GM10248 (cell line): ENCODE results near the gene RCC2.

Source experiments
- CTCF ChIA-PET: fragments of 300-600 bp; sonication (Branson Sonifier 250); formaldehyde crosslinking; extraction: SDS; loops from one replicate; lab custom pipeline; 2021; ENCODE audit warnings: antibody characterized with exemption; lab: Yijun Ruan, JAX
- POLR2A ChIA-PET: fragments of 350-650 bp; sonication (Branson Sonifier 250); formaldehyde crosslinking; extraction: SDS; loops from one replicate; lab custom pipeline; 2020; ENCODE audit warnings: antibody characterized with exemption; lab: Yijun Ruan, JAX
- DNase-seq: peaks from one replicate; pipeline ENCODE4 v3.0.0; 2012; ENCODE audit errors: extremely low spot score
- CTCF ChIP-seq: IDR thresholded peaks from 2 replicates; pipeline ENCODE4 v1.5.1; 2012; ENCODE audit warnings: mild to moderate bottlenecking, low read depth; ENCODE audit errors: extremely low read depth, missing control alignments, control extremely low read depth

The RCC2 gene

DNA sequence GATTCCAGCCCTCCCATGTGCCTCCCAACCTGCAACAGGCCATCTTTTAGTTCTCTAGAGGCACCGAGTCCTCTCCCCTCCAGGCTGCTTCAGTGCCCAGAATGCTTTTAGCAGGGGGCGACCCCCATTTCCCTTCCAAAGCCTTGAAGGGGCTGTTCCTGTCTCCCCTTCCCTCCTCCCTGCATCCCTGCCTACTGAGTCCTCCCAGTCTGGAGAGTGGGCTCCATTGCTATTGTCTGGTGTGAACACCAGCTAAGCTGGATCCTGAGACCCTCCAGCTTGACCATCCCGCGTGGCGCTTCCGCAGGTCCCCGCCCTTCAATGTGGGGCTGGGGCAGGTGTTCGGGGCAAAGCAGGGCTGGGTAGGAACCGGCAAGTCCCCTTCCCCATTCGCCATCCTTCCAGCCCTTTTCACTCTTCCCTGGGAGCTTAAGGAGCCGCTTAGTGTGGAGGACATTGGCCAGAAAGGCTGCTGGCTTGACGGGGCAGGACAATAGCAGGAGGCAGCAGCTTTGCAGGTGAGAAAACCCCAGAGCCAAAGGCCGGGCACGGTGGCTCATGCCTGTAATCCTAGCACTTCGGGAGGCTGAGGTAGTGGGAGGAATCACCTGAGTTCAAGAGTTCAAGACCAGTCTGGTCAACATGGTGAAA is 35.3 kb downstream of the RCC2 start:
- CTCF ChIA-PET, result interaction anchor here (1.3 kb wide), 1 partner anchor 36 kb away, joined by 3 read pairs; no protein-coding TSS in a partner anchor
- DNase-seq, result no peak
- TF ChIP-seq CTCF, result no peak
- POLR2A ChIA-PET, result no interaction called here

- DNase-seq, result no peak
- ChIA-PET CTCF (interaction anchor here (1.3 kb wide), 2 partner anchors 37 to 277 kb away, joined by 3 read pairs; no protein-coding TSS in a partner anchor), POLR2A (no interaction called here)
- TF ChIP-seq CTCF, result no peak
These were observed 36.4 kb downstream of the RCC2 start for GRCh38 chr1:17403081-17403480.

- no peak for DNase-seq
- no peak for TF ChIP-seq CTCF
- POLR2A ChIA-PET, result no interaction called here
- CTCF ChIA-PET, result interaction anchor here (1.0 to 1.3 kb wide), 2 partner anchors 17 to 275 kb away, joined by 3 read pairs; no protein-coding TSS in a partner anchor
These were observed 37.6 kb downstream of the RCC2 start for GRCh38 chr1:17401841-17402240.

- ChIA-PET POLR2A (no interaction called here), CTCF (no interaction called here)
- DNase-seq, result peak; percentile 46
- TF ChIP-seq CTCF, result no peak
These were observed 38.6 kb downstream of the RCC2 start for GRCh38 chr1:17400725-17401341.

DNA sequence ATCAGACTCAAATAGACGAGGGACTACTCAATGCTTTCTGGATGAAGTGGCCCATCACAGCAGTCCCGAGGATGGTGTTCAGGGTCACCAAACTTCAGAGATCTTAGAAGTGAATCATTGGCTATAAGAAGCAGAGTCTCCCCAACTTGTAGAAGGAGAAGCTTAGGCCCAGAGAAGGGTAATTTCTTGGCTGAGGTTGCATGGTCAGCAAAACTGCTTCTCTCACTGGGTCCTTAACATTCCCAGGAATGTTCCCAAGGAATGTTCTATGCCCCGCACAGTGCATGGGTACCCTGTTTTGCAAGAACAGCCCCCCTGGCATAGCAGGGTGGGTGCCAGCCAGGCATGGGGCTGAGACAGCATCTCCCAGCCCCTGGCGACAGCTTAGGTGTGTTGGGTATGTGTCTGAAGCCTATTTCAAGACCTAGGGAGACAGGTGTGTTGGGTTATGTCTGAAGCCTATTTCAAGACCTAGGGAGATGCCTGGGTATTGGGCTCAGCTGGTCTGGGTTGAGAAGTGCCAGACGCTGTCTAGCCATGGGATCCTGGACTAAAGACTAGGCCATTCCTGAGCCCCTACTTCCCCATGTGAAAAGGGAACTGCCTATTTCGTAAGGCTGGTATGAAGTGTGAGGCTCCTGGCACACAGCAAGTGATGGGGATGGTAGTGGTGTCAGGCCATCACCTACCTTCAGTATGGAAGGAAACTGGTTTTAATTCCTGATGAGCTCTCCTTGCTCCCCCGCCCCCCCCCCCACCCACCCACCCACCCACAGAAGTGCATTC is 41.4 kb downstream of the RCC2 start:
- TF ChIP-seq CTCF, result no peak
- no peak for DNase-seq
- ChIA-PET CTCF (interaction anchor here (0.9 to 2.8 kb wide), 2 partner anchors 8 to 161 kb away, joined by 3 to 10 read pairs; no protein-coding TSS in a partner anchor), POLR2A (no interaction called here)

GRCh38 chr1:17393230-17393629 is 46.2 kb downstream of the RCC2 start:
- no peak for DNase-seq
- ChIA-PET POLR2A (no interaction called here), CTCF (interaction anchor here (2.2 kb wide), 1 partner anchor 13 kb away, joined by 9 read pairs; no protein-coding TSS in a partner anchor)
- TF ChIP-seq CTCF, result no peak
